AG10803 (cell line): ENCODE data around the gene PDCD5.

Source experiments
- DNase-seq: peaks from one replicate; pipeline ENCODE4 v3.0.0; 2010; ENCODE audit warnings: low read depth
- H3K4me3 ChIP-seq: 2 replicates; pipeline ENCODE4 v1.5.1; 2011; ENCODE audit warnings: mild to moderate bottlenecking, low read length, control low read depth
- CTCF ChIP-seq: conservative IDR thresholded peaks from 2 replicates; pipeline ENCODE4 v1.5.1; 2011; ENCODE audit warnings: mild to moderate bottlenecking, low read length, control low read depth, inconsistent platforms

PDCD5 gene

GRCh38 chr19:32599736-32600157 lies 18.8 kb downstream of the PDCD5 start:
- peak; percentile 79 for TF ChIP-seq CTCF
- no peak overlapping the region for H3K4me3 ChIP-seq
- DNase-seq = peak; percentile 70

- no peak for TF ChIP-seq CTCF
- no peak overlapping the region for H3K4me3 ChIP-seq
- no peak for DNase-seq
These were observed 23.0 kb downstream of the PDCD5 start for GRCh38 chr19:32603961-32604360.

GRCh38 chr19:32605544-32605943 lies 24.6 kb downstream of the PDCD5 start:
- no peak for DNase-seq
- no peak for TF ChIP-seq CTCF

GRCh38 chr19:32606289-32606688 lies 25.3 kb downstream of the PDCD5 start:
- no peak for DNase-seq
- TF ChIP-seq CTCF = no peak
- H3K4me3 ChIP-seq = no peak overlapping the region

More at GRCh38 chr19:32605544-32605943, 24.6 kb downstream of the PDCD5 start:
- no peak overlapping the region for H3K4me3 ChIP-seq

GRCh38 chr19:32607479-32607878 lies 26.5 kb downstream of the PDCD5 start:
- H3K4me3 ChIP-seq = no peak overlapping the region
- no peak for TF ChIP-seq CTCF
- no peak for DNase-seq

GRCh38 chr19:32611161-32611560 lies 30.2 kb downstream of the PDCD5 start:
- H3K4me3 ChIP-seq = no peak overlapping the region
- no peak for DNase-seq
- TF ChIP-seq CTCF = no peak

- no peak for DNase-seq
- TF ChIP-seq CTCF = no peak
- H3K4me3 ChIP-seq = no peak overlapping the region
These were observed 32.0 kb downstream of the PDCD5 start for GRCh38 chr19:32613008-32613407.
